WTC11 (cell line): ENCODE data around the gene ERF.

Source experiments
- MXD4 ChIP-seq: fragments of 250-450 bp; sonication (Bioruptor Pico); IDR thresholded peaks from 2 replicates; pipeline ENCODE4 v1.8.0; 2021; ENCODE audit warnings: mild to moderate bottlenecking, moderate library complexity, borderline replicate concordance
- NFE2L1 ChIP-seq: sonication (generic); formaldehyde crosslinking; IDR thresholded peaks from 2 replicates; pipeline ENCODE4 v1.8.1; 2023; ENCODE audit warnings: missing genetic modification reagents
- TEAD1 ChIP-seq: sonication (generic); formaldehyde crosslinking; IDR thresholded peaks from 2 replicates; pipeline ENCODE4 v1.8.0; 2022; ENCODE audit warnings: mild to moderate bottlenecking, missing genetic modification reagents
- ZNF138 ChIP-seq: sonication (generic); formaldehyde crosslinking; conservative IDR thresholded peaks from 2 replicates; pipeline ENCODE4 v1.8.1; 2022; ENCODE audit warnings: mild to moderate bottlenecking, moderate library complexity, missing genetic modification reagents
- TF ChIP-seq, protein P1 (sequence below): fragments of 200-600 bp; IDR thresholded peaks from 2 replicates; pipeline ENCODE4 v1.8.0; 2022; ENCODE audit warnings: antibody characterized with exemption
- TF ChIP-seq, protein P2 (sequence below): sonication (generic); formaldehyde crosslinking; IDR thresholded peaks from 2 replicates; pipeline ENCODE4 v1.8.1; 2023; ENCODE audit warnings: mild to moderate bottlenecking, moderate library complexity, missing genetic modification reagents
- TF ChIP-seq, protein P3 (sequence below): sonication (generic); formaldehyde crosslinking; IDR thresholded peaks from 2 replicates; pipeline ENCODE4 v1.8.0; 2022; ENCODE audit warnings: mild to moderate bottlenecking, missing genetic modification reagents
- TF ChIP-seq, protein P4 (sequence below): sonication (generic); formaldehyde crosslinking; conservative IDR thresholded peaks from 2 replicates; pipeline ENCODE4 v1.8.1; 2023; ENCODE audit warnings: mild to moderate bottlenecking, low read depth, missing genetic modification reagents, moderate library complexity
- TF ChIP-seq, protein P5 (sequence below): sonication (generic); formaldehyde crosslinking; IDR thresholded peaks from 2 replicates; pipeline ENCODE4 v1.8.1; 2023; ENCODE audit warnings: mild to moderate bottlenecking, missing genetic modification reagents, moderate library complexity
- TF ChIP-seq, protein P6 (sequence below): sonication (generic); formaldehyde crosslinking; IDR thresholded peaks from 2 replicates; pipeline ENCODE4 v1.8.1; 2023; ENCODE audit warnings: mild to moderate bottlenecking, missing genetic modification reagents, borderline replicate concordance
- TF ChIP-seq, protein P7 (sequence below): sonication (generic); formaldehyde crosslinking; IDR thresholded peaks from 2 replicates; pipeline ENCODE4 v1.8.1; 2022; ENCODE audit warnings: low read depth, mild to moderate bottlenecking, moderate library complexity, missing genetic modification reagents, borderline replicate concordance

DNA sequence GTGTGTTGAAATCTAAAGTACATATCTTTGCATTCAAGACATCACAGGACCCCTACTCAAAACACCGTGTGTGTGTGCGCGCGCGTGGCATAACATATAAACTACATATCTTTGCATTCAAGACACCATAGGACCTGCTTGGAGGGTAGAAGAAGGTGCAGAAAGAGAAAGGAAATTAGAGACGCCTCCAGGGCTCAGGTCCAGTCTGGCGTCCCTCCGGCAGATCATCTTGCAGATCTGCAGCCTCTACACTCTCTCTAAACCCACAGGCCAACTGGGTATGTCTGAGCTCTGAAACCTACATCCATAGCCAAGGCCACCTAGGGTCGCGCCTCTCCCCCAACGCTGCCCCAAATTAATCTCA, 48.2 kb upstream of the ERF start:
- TF ChIP-seq, protein P1, sequence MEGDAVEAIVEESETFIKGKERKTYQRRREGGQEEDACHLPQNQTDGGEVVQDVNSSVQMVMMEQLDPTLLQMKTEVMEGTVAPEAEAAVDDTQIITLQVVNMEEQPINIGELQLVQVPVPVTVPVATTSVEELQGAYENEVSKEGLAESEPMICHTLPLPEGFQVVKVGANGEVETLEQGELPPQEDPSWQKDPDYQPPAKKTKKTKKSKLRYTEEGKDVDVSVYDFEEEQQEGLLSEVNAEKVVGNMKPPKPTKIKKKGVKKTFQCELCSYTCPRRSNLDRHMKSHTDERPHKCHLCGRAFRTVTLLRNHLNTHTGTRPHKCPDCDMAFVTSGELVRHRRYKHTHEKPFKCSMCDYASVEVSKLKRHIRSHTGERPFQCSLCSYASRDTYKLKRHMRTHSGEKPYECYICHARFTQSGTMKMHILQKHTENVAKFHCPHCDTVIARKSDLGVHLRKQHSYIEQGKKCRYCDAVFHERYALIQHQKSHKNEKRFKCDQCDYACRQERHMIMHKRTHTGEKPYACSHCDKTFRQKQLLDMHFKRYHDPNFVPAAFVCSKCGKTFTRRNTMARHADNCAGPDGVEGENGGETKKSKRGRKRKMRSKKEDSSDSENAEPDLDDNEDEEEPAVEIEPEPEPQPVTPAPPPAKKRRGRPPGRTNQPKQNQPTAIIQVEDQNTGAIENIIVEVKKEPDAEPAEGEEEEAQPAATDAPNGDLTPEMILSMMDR: no peak
- TF ChIP-seq NFE2L1 (CRISPR knock-in tag) (no peak), MXD4 (no peak), TEAD1 (CRISPR knock-in tag) (no peak), ZNF138 (CRISPR knock-in tag) (no peak)
- TF ChIP-seq, protein P2, sequence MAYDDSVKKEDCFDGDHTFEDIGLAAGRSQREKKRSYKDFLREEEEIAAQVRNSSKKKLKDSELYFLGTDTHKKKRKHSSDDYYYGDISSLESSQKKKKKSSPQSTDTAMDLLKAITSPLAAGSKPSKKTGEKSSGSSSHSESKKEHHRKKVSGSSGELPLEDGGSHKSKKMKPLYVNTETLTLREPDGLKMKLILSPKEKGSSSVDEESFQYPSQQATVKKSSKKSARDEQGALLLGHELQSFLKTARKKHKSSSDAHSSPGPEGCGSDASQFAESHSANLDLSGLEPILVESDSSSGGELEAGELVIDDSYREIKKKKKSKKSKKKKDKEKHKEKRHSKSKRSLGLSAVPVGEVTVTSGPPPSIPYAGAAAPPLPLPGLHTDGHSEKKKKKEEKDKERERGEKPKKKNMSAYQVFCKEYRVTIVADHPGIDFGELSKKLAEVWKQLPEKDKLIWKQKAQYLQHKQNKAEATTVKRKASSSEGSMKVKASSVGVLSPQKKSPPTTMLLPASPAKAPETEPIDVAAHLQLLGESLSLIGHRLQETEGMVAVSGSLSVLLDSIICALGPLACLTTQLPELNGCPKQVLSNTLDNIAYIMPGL (CRISPR knock-in tag): no peak
- TF ChIP-seq, protein P3, sequence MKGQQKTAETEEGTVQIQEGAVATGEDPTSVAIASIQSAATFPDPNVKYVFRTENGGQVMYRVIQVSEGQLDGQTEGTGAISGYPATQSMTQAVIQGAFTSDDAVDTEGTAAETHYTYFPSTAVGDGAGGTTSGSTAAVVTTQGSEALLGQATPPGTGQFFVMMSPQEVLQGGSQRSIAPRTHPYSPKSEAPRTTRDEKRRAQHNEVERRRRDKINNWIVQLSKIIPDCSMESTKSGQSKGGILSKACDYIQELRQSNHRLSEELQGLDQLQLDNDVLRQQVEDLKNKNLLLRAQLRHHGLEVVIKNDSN (CRISPR knock-in tag): no peak
- TF ChIP-seq, protein P4, sequence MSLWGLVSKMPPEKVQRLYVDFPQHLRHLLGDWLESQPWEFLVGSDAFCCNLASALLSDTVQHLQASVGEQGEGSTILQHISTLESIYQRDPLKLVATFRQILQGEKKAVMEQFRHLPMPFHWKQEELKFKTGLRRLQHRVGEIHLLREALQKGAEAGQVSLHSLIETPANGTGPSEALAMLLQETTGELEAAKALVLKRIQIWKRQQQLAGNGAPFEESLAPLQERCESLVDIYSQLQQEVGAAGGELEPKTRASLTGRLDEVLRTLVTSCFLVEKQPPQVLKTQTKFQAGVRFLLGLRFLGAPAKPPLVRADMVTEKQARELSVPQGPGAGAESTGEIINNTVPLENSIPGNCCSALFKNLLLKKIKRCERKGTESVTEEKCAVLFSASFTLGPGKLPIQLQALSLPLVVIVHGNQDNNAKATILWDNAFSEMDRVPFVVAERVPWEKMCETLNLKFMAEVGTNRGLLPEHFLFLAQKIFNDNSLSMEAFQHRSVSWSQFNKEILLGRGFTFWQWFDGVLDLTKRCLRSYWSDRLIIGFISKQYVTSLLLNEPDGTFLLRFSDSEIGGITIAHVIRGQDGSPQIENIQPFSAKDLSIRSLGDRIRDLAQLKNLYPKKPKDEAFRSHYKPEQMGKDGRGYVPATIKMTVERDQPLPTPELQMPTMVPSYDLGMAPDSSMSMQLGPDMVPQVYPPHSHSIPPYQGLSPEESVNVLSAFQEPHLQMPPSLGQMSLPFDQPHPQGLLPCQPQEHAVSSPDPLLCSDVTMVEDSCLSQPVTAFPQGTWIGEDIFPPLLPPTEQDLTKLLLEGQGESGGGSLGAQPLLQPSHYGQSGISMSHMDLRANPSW (CRISPR knock-in tag): no peak
- TF ChIP-seq, protein P5, sequence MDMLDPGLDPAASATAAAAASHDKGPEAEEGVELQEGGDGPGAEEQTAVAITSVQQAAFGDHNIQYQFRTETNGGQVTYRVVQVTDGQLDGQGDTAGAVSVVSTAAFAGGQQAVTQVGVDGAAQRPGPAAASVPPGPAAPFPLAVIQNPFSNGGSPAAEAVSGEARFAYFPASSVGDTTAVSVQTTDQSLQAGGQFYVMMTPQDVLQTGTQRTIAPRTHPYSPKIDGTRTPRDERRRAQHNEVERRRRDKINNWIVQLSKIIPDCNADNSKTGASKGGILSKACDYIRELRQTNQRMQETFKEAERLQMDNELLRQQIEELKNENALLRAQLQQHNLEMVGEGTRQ (CRISPR knock-in tag): no peak
- TF ChIP-seq, protein P6, sequence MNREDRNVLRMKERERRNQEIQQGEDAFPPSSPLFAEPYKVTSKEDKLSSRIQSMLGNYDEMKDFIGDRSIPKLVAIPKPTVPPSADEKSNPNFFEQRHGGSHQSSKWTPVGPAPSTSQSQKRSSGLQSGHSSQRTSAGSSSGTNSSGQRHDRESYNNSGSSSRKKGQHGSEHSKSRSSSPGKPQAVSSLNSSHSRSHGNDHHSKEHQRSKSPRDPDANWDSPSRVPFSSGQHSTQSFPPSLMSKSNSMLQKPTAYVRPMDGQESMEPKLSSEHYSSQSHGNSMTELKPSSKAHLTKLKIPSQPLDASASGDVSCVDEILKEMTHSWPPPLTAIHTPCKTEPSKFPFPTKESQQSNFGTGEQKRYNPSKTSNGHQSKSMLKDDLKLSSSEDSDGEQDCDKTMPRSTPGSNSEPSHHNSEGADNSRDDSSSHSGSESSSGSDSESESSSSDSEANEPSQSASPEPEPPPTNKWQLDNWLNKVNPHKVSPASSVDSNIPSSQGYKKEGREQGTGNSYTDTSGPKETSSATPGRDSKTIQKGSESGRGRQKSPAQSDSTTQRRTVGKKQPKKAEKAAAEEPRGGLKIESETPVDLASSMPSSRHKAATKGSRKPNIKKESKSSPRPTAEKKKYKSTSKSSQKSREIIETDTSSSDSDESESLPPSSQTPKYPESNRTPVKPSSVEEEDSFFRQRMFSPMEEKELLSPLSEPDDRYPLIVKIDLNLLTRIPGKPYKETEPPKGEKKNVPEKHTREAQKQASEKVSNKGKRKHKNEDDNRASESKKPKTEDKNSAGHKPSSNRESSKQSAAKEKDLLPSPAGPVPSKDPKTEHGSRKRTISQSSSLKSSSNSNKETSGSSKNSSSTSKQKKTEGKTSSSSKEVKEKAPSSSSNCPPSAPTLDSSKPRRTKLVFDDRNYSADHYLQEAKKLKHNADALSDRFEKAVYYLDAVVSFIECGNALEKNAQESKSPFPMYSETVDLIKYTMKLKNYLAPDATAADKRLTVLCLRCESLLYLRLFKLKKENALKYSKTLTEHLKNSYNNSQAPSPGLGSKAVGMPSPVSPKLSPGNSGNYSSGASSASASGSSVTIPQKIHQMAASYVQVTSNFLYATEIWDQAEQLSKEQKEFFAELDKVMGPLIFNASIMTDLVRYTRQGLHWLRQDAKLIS: no peak
- TF ChIP-seq, protein P7, sequence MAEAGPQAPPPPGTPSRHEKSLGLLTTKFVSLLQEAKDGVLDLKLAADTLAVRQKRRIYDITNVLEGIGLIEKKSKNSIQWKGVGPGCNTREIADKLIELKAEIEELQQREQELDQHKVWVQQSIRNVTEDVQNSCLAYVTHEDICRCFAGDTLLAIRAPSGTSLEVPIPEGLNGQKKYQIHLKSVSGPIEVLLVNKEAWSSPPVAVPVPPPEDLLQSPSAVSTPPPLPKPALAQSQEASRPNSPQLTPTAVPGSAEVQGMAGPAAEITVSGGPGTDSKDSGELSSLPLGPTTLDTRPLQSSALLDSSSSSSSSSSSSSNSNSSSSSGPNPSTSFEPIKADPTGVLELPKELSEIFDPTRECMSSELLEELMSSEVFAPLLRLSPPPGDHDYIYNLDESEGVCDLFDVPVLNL (CRISPR knock-in tag): no peak
